DND-41 (cell line): ENCODE results near the gene GPC3.

Experiments
- ATAC-seq: fragments of 200-7000 bp; cut with Tn5 transposase; 3 replicates; pipeline ENCODE4 v1.9.1; 2021; ENCODE audit warnings: low read depth; ENCODE audit not compliant: insufficient read depth
- DNase-seq: peaks from one replicate; pipeline ENCODE4 v3.0.0-alpha.2; 2020
- H2AFZ ChIP-seq: 2 replicates; pipeline ENCODE4 v1.6.0; 2012; ENCODE audit warnings: low read depth, low read length
- H3K27ac ChIP-seq: 2 replicates; pipeline ENCODE4 v1.5.1; 2012; ENCODE audit warnings: low read length, inconsistent platforms
- H3K27me3 ChIP-seq: fragments of 200-600 bp; sonication (generic); 2 replicates; pipeline ENCODE4 v1.6.0; 2012; ENCODE audit warnings: low read length, mild to moderate bottlenecking, inconsistent platforms; ENCODE audit not compliant: insufficient read depth, poor library complexity
- H3K36me3 ChIP-seq: 2 replicates; pipeline ENCODE4 v1.5.1; 2012; ENCODE audit warnings: low read length, inconsistent platforms; ENCODE audit not compliant: insufficient read depth
- H3K4me1 ChIP-seq: 2 replicates; pipeline ENCODE4 v1.5.1; 2012; ENCODE audit warnings: mild to moderate bottlenecking, low read length; ENCODE audit not compliant: insufficient read depth
- H3K4me2 ChIP-seq: 2 replicates; pipeline ENCODE4 v1.6.0; 2012; ENCODE audit warnings: mild to moderate bottlenecking, moderate library complexity, low read length, inconsistent platforms; ENCODE audit not compliant: insufficient read depth
- H3K4me3 ChIP-seq, 2 experiments: fragments of 200-600 bp in 1 of 2; shearing (Covaris generic) in 1 of 2; 2 replicates each; pipeline ENCODE4 v1.5.1; 2012 to 2016; ENCODE audit warnings: inconsistent platforms in 2 of 2, low read length in 2 of 2, mild to moderate bottlenecking in 2 of 2, low read depth in 1 of 2, moderate library complexity in 1 of 2
- H3K79me2 ChIP-seq: 2 replicates; pipeline ENCODE4 v1.6.0; 2012; ENCODE audit warnings: low read length, inconsistent platforms; ENCODE audit not compliant: insufficient read depth
- H3K9ac ChIP-seq: 2 replicates; pipeline ENCODE4 v1.6.0; 2012; ENCODE audit warnings: low read depth, mild to moderate bottlenecking, inconsistent platforms, low read length, moderate library complexity
- H3K9me3 ChIP-seq: 2 replicates; pipeline ENCODE4 v1.5.1; 2012; ENCODE audit warnings: low read length, moderate library complexity, mild to moderate bottlenecking, inconsistent platforms; ENCODE audit not compliant: insufficient read depth, severe bottlenecking
- H4K20me1 ChIP-seq: 2 replicates; pipeline ENCODE4 v1.6.0; 2012; ENCODE audit warnings: low read length; ENCODE audit not compliant: insufficient read depth
- EZH2 ChIP-seq: IDR thresholded peaks from 3 replicates; pipeline ENCODE4 v1.6.1; 2012; ENCODE audit warnings: borderline replicate concordance, low read depth, mild to moderate bottlenecking, moderate library complexity, low read length, inconsistent platforms; ENCODE audit not compliant: severe bottlenecking
- TF ChIP-seq, protein P1 (sequence below): IDR thresholded peaks from 2 replicates; pipeline ENCODE4 v1.5.1; 2012; ENCODE audit warnings: borderline replicate concordance, low read length, moderate library complexity, mild to moderate bottlenecking; ENCODE audit not compliant: poor library complexity, severe bottlenecking; ENCODE audit errors: extremely low read depth

GPC3 gene

DNA sequence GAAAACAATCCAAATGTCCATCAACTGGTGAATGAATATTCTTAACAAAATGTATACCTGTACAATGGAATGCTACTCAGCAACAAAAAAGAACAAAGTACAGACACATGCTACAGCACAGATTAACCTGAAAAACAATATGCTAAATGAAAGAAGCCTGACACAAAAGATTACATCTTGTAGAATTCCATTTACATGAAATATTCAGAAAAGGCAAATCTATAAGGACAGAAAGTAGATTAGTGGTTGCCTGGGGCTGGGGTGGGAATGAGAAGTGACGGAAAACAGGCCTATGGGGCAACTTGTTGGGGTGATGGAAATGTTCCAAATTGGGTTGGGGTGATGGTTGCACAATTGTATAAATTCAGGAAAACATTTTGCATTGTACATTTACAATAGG is 351.0 kb downstream of the GPC3 start:
- no peak for TF ChIP-seq EZH2
- TF ChIP-seq, protein P1, sequence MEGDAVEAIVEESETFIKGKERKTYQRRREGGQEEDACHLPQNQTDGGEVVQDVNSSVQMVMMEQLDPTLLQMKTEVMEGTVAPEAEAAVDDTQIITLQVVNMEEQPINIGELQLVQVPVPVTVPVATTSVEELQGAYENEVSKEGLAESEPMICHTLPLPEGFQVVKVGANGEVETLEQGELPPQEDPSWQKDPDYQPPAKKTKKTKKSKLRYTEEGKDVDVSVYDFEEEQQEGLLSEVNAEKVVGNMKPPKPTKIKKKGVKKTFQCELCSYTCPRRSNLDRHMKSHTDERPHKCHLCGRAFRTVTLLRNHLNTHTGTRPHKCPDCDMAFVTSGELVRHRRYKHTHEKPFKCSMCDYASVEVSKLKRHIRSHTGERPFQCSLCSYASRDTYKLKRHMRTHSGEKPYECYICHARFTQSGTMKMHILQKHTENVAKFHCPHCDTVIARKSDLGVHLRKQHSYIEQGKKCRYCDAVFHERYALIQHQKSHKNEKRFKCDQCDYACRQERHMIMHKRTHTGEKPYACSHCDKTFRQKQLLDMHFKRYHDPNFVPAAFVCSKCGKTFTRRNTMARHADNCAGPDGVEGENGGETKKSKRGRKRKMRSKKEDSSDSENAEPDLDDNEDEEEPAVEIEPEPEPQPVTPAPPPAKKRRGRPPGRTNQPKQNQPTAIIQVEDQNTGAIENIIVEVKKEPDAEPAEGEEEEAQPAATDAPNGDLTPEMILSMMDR, result no peak
- no peak overlapping the region for H3K4me2 ChIP-seq
- no peaks in the 10 kb centered on the region for H3K9me3 ChIP-seq
- H3K36me3 ChIP-seq, result no peaks in the 10 kb centered on the region
- DNase-seq (no peak), ATAC-seq (no peak)
- H4K20me1 ChIP-seq, result no peaks in the 10 kb centered on the region
- H2AFZ ChIP-seq, result no peak overlapping the region
- H3K9ac ChIP-seq, result no peak overlapping the region
- no peaks in the 10 kb centered on the region for H3K79me2 ChIP-seq
- H3K27ac ChIP-seq, result no peak overlapping the region
- no peak overlapping the region for H3K4me3 ChIP-seq
- H3K27me3 ChIP-seq, result no peaks in the 10 kb centered on the region
- H3K4me1 ChIP-seq, result no peaks in the 10 kb centered on the region

DNA sequence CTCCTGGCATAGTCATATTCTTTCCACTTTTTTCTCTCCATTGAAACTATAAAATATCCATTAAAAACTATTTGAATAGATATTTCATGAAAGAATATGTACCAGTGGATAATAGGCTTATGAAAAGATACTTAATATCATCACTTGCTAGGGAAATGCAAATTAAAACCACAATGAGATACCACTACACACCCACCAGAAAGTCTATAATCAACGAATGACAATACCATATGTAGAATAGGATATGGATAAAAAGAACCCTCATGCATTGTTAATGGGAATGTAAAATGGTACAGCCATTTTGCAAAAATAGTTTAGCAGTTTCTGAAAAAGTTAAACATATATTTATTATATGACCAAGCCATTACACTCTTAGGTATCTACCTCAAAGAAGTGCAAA is 351.4 kb downstream of the GPC3 start:
- Histone ChIP-seq H4K20me1 (no peaks in the 10 kb centered on the region), H3K4me2 (no peak overlapping the region), H3K9me3 (no peaks in the 10 kb centered on the region), H3K27ac (no peak overlapping the region), H3K4me3 (no peak overlapping the region), H3K4me1 (no peaks in the 10 kb centered on the region), H2AFZ (no peak overlapping the region), H3K79me2 (no peaks in the 10 kb centered on the region), H3K36me3 (no peaks in the 10 kb centered on the region), H3K27me3 (no peaks in the 10 kb centered on the region), H3K9ac (no peak overlapping the region)
- ATAC-seq, result no peak
- no peak for DNase-seq
- TF ChIP-seq, protein P1, result no peak
- TF ChIP-seq EZH2, result no peak

DNA sequence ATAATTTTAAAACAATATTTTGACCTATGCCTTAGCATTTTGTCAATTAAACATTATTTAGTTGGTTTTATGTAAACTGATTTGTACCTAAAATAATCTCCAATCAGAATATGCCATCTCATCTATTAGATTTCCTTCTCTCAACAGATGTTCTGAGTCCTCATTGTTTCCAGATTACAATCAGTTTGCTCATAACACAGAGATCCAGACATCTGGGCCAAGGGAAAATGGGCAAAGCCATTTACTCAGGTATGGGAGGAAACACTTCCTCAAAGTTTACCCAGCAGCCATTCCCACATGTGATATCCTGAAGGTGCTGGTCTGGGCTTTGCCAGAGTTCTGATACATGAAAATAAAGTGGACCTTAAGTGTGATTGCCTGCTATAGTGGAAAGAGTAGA is 352.2 kb downstream of the GPC3 start:
- Histone ChIP-seq H4K20me1 (no peaks in the 10 kb centered on the region), H3K27me3 (no peaks in the 10 kb centered on the region), H3K27ac (no peak overlapping the region), H3K4me3 (no peak overlapping the region), H3K79me2 (no peaks in the 10 kb centered on the region), H3K4me2 (no peak overlapping the region), H3K36me3 (no peaks in the 10 kb centered on the region), H3K9ac (no peak overlapping the region), H3K9me3 (no peaks in the 10 kb centered on the region), H3K4me1 (no peaks in the 10 kb centered on the region), H2AFZ (no peak overlapping the region)
- no peak for DNase-seq
- no peak for ATAC-seq
- TF ChIP-seq, protein P1, result no peak
- no peak for TF ChIP-seq EZH2

- H3K79me2 ChIP-seq, result no peaks in the 10 kb centered on the region
- no peaks in the 10 kb centered on the region for H4K20me1 ChIP-seq
- H3K4me1 ChIP-seq, result no peaks in the 10 kb centered on the region
- H3K4me3 ChIP-seq, result no peak overlapping the region
- no peak overlapping the region for H3K9ac ChIP-seq
- no peak overlapping the region for H3K27ac ChIP-seq
- DNase-seq, result no peak
- H3K9me3 ChIP-seq, result no peaks in the 10 kb centered on the region
- no peak for ATAC-seq
- H2AFZ ChIP-seq, result no peak overlapping the region
- no peaks in the 10 kb centered on the region for H3K27me3 ChIP-seq
- TF ChIP-seq, protein P1, result no peak
- no peak for TF ChIP-seq EZH2
- no peaks in the 10 kb centered on the region for H3K36me3 ChIP-seq
- no peak overlapping the region for H3K4me2 ChIP-seq
Measured at GRCh38 chrX:133630362-133630761, 355.0 kb downstream of the GPC3 start.
